ENCODE results near the gene VPS50.
"Not testable (repeated sequence)": the region's sequence is repeated elsewhere in the genome, so short reads cannot be mapped to it uniquely, and the experiment has no call there.

- TF ChIP-seq EZH2 (IDR thresholded peaks at IDR 0.05); TCF7L2 (IDR thresholded peaks at IDR 0.05; ENCODE audit: borderline replicate concordance, extremely low read depth, insufficient read depth, insufficient read length); CTCF (IDR thresholded peaks at IDR 0.05 in 2 of 3, conservative IDR thresholded peaks at IDR 0.05 in 1 of 3; ENCODE audit: borderline replicate concordance in 1 of 3, insufficient read depth in 1 of 3, low read depth in 2 of 3, low read length in 2 of 3); SIN3A (IDR thresholded peaks at IDR 0.05; ENCODE audit: low read depth); POLR2AphosphoS5 (IDR thresholded peaks at IDR 0.05; ENCODE audit: low read depth, low read length); CEBPB (IDR thresholded peaks at IDR 0.05; ENCODE audit: low read depth); SRF (IDR thresholded peaks at IDR 0.05; ENCODE audit: low read depth); REST (IDR thresholded peaks at IDR 0.05; ENCODE audit: low read depth): not testable (repeated sequence)
These were observed 94.1 kb downstream of the VPS50 start for GRCh38 chr7:93326291-93326690.
